ENCODE data around the gene C3AR1.

GRCh38 chr12:8031872-8032241, 34.3 kb downstream of the C3AR1 start:
- TF ChIP-seq CTCF (IDR thresholded peaks at IDR 0.05; ENCODE audit: poor library complexity) (no peak), EZH2 (IDR thresholded peaks at IDR 0.05; ENCODE audit: borderline replicate concordance) (no peak)
